HG02885 (cell line): Measurements from ENCODE around the gene CAT.

Source experiments
- ATAC-seq: cut with Tn5 transposase; IDR thresholded peaks from one replicate; pipeline ENCODE4 v1.9.1; 2021; ENCODE audit warnings: mild to moderate bottlenecking; ENCODE audit not compliant: unreplicated experiment, poor library complexity

CAT gene

DNA sequence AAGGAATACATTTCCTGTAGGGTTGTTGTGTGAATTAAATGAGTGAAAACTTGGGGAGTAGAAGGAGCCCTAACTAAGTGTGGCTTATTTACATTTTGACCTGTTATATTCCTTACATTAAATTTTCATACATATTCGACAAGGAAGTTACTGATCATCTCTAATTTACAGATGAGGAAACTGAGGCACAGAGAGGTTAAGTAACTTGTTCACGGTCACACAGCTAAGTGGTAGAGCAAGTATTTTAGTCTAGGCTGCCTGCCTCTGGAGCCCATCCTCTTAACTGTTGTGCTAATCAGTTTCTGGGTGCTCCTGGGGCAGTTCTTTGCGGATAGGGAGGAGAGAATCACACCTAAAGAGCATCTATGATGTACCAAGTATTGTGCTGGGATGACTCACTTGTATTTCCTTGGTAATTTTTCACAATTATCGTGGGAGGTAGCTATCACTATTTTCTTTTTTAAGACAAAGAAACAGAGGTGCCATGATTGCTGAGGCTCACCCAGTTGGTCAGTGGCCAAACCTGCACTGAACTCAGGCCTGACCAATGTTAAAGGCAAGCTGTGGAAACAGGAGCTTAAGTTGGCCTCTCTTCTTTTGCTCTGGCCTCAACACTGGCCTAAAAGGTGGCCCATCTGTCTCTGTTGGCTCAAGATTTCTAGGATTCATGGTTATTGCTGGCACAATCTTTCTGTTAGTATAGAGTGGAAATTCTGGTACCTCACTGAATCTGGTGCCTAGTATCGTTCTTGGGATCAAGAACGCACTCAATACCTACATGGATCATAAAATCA is 77.7 kb downstream of the CAT start:
- ATAC-seq: no peak

DNA sequence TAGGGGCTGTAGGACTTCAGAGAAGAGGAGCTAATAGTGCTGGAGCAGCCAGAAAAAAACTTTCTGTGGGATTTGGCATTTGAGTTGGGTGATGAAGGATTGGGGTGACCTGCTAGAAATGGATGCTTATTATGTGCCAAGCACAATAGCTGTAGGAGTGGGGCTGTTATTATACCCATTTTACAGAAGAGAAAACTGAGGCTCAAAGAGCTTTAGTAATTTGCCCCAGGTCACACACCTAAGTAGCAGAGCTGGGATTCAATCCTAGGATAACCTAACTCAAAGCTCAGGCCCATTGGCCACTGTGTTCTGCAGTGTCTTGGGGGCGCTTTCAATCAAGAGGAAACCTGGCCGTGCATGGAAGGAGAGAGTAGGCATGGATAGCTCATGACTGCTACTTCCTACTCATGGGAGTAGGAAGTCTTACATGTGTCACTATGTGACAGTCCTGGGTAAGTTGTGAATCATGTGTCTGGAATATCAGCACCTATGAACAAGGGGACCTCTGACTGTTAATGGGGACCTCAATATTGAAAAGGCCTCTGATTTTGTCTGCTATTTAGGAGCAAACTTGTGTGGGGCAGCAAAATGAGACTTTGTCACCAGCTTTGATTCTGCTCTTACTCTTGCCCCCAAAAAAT is 81.0 kb downstream of the CAT start:
- no peak for ATAC-seq

DNA sequence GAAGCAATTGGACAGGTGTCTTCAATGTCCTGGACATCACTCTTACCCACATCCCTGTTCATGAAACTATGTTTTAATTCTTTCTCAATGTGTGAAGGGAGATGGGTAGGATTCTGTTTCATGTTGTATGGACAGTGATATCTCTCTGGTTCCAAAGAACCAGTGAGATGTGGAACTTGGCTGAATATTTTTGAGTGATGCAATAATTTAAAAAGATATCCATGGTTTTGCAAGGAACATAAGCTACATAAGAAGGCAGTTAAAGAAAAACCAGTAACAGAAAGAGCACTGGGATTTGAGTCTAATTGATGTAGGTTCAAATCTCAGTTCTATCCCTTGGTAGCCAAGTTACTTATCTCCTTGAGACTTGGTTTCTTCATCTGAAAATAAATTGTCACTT is 82.5 kb downstream of the CAT start:
- ATAC-seq: no peak
